GM10266 (cell line): ENCODE results near the gene ZCWPW2.

Source experiments
- DNase-seq: peaks from one replicate; pipeline ENCODE4 v3.0.0; 2012; ENCODE audit errors: extremely low spot score
- CTCF ChIP-seq: IDR thresholded peaks from 2 replicates; pipeline ENCODE4 v1.5.1; 2012; ENCODE audit warnings: mild to moderate bottlenecking, low read depth; ENCODE audit not compliant: control insufficient read depth, insufficient read depth; ENCODE audit errors: missing control alignments

Gene ZCWPW2

GRCh38 chr3:28521663-28522062 is 173.1 kb downstream of the ZCWPW2 start:
- DNase-seq = no peak
- no peak for TF ChIP-seq CTCF

GRCh38 chr3:28542351-28542750 is 193.8 kb downstream of the ZCWPW2 start:
- TF ChIP-seq CTCF = no peak
- no peak for DNase-seq

- no peak for TF ChIP-seq CTCF
- DNase-seq = no peak
Measured at GRCh38 chr3:28544236-28544635, 195.7 kb downstream of the ZCWPW2 start.

- no peak for DNase-seq
Measured at GRCh38 chr3:28544831-28545230, 196.3 kb downstream of the ZCWPW2 start.

GRCh38 chr3:28547677-28548076 is 199.2 kb downstream of the ZCWPW2 start:
- TF ChIP-seq CTCF = no peak
- no peak for DNase-seq

More at GRCh38 chr3:28544831-28545230, 196.3 kb downstream of the ZCWPW2 start:
- no peak for TF ChIP-seq CTCF

- DNase-seq = no peak
- TF ChIP-seq CTCF = no peak
Measured at GRCh38 chr3:28553175-28553574, 204.7 kb downstream of the ZCWPW2 start.

GRCh38 chr3:28556195-28556594 is 207.7 kb downstream of the ZCWPW2 start:
- no peak for TF ChIP-seq CTCF
- DNase-seq = no peak
